A549 treated with AZD9567 at 1 μM for 4 hours (cell line): ENCODE data around the gene NTSR2. TPM values are rescaled to one million over a fixed set of nuclear protein-coding genes. Genes with fewer than 3 reads are reported as not detected.

Source experiments
- total RNA-seq: library from RNA; stranded (reverse); fragments of 200-300 nt; extraction: Qiagen RNA extraction; gene quantifications from 5 replicates; pipeline ENCODE4 v1.2.3, GENCODE V29; 2022; ENCODE audit not compliant: insufficient read depth

Gene NTSR2, protein sequence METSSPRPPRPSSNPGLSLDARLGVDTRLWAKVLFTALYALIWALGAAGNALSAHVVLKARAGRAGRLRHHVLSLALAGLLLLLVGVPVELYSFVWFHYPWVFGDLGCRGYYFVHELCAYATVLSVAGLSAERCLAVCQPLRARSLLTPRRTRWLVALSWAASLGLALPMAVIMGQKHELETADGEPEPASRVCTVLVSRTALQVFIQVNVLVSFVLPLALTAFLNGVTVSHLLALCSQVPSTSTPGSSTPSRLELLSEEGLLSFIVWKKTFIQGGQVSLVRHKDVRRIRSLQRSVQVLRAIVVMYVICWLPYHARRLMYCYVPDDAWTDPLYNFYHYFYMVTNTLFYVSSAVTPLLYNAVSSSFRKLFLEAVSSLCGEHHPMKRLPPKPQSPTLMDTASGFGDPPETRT
- total RNA-seq: not detected in 5 replicates

GRCh38 chr2:11669454-11670291 is at the start of gene NTSR2:
Gene NTSR2, minus strand, starts transcription at chr2:11670195. Its CDS starts 66 bp downstream, at chr2:11670129.

Other genes starting within 250 kb of the NTSR2 start
- gene E2F6, start 204.0 kb downstream of the NTSR2 start, total RNA-seq: 21.5 to 26.3 TPM (median 24.5 TPM) in 5 replicates
- 1.9 to 3.8 TPM (median 2.4 TPM) in 5 replicates for gene GREB1, start 136.2 kb downstream of the NTSR2 start, total RNA-seq
- 7.8 to 10.2 TPM (median 9.4 TPM) in 5 replicates for gene LPIN1, start 76.4 kb upstream of the NTSR2 start, total RNA-seq